GM12878 (cell line): ENCODE data around the gene AMT. TPM values are rescaled to one million over a fixed set of nuclear protein-coding genes. Genes with fewer than 3 reads are reported as not detected.

Experiments
- polyA plus RNA-seq, 11 experiments: library from polyadenylated mRNA; depleted of rRNA in 4 of 11; unstranded in 6 of 11; stranded (reverse) in 5 of 11; fragments of >200 nt; fragmentation: Nextera tagmentation in 4 of 11; fragmentation: Illumina TruSeq in 1 of 11; extraction: Ambion mirVana in 4 of 11; extraction: Trizol in 1 of 11; gene quantifications; 1 replicate in 1 of 11; 2 replicates in 10 of 11; pipeline versions ENCODE4 v1.2.1 to v1.2.3, GENCODE V29; 2011 to 2016; ENCODE audit warnings: inconsistent platforms in 2 of 11, missing spikeins in 2 of 11, low read depth in 1 of 11
- small RNA-seq: library from RNA; depleted of rRNA; stranded (forward); fragments of <200 nt; gene quantifications from one replicate; pipeline ENCODE3, GENCODE V24; 2014
- total RNA-seq, 4 experiments: library from RNA; depleted of rRNA in 3 of 4; stranded (reverse); fragments of >200 nt in 3 of 4; fragmentation: Illumina TruSeq in 1 of 4; extraction: Trizol in 1 of 4; gene quantifications; 2 replicates each; pipeline versions ENCODE4 v1.2.1 to v1.2.3, GENCODE V29; 2013 to 2021

The AMT gene
- total and polyA plus RNA-seq, 10 of the 15 experiments (the other 5 are each of a cell fraction or from before 2014, with no cell fraction given): 0.45 to 7.2 (median 2.6) TPM

Small RNAs within 50 kb of the gene (small RNA-seq; reads per million reads assigned to genes)
- gene RNA5SP130: not detected

Other genes with a start within 250 kb of the AMT start
Only the 7 nearest of the 8 such genes appear.
- 24.8 and 26.5 TPM in 2 replicates for gene USP4, start 82.4 kb downstream of the AMT start, total RNA-seq (2014; rRNA removed)
- gene USP4, start 82.4 kb downstream of the AMT start, total RNA-seq (2014; rRNA removed; fragmentation: Illumina TruSeq; extraction: Trizol): 57.6 and 58.8 TPM in 2 replicates
- gene USP4, start 82.4 kb downstream of the AMT start, total RNA-seq (2021): 68.4 and 75.8 TPM in 2 replicates
- 72.1 and 77.1 TPM in 2 replicates for gene USP4, start 82.4 kb downstream of the AMT start, polyA plus RNA-seq (2011; rRNA removed)
- 70.6 and 80.9 TPM in 2 replicates for gene USP4, start 82.4 kb downstream of the AMT start, polyA plus RNA-seq (2014; fragmentation: Illumina TruSeq; extraction: Trizol)
- 10 to 100 TPM; 40.3 to 49.3 TPM for gene USP4, start 82.4 kb downstream of the AMT start, polyA plus RNA-seq (2014; fragmentation: Nextera tagmentation; extraction: Ambion mirVana)
- 62.3 and 69.3 TPM in 2 replicates for gene USP4, start 82.4 kb downstream of the AMT start, polyA plus RNA-seq (2014; rRNA removed)
- 10 to 100 TPM; 69.6 to 69.7 TPM for gene USP4, start 82.4 kb downstream of the AMT start, polyA plus RNA-seq (2016; fragmentation: Nextera tagmentation; extraction: Ambion mirVana)
- gene GPX1, start 64.1 kb downstream of the AMT start, total RNA-seq (2014; rRNA removed): 639 and 705 TPM in 2 replicates
- 210 and 245 TPM in 2 replicates for gene GPX1, start 64.1 kb downstream of the AMT start, total RNA-seq (2014; rRNA removed; fragmentation: Illumina TruSeq; extraction: Trizol)
- gene GPX1, start 64.1 kb downstream of the AMT start, total RNA-seq (2021): 555 and 560 TPM in 2 replicates
- 70.8 and 155 TPM in 2 replicates for gene GPX1, start 64.1 kb downstream of the AMT start, polyA plus RNA-seq (2011; rRNA removed)
- gene GPX1, start 64.1 kb downstream of the AMT start, polyA plus RNA-seq (2014; fragmentation: Illumina TruSeq; extraction: Trizol): 12.8 and 143 TPM in 2 replicates
- gene GPX1, start 64.1 kb downstream of the AMT start, polyA plus RNA-seq (2014; fragmentation: Nextera tagmentation; extraction: Ambion mirVana): 100 to 1,000 TPM in 1 of 2 experiments, 10 to 100 TPM in 1; 32.0 to 174 TPM
- 947 and 967 TPM in 2 replicates for gene GPX1, start 64.1 kb downstream of the AMT start, polyA plus RNA-seq (2014; rRNA removed)
- 1,000 to 10,000 TPM; 1,103 to 1,121 TPM for gene GPX1, start 64.1 kb downstream of the AMT start, polyA plus RNA-seq (2016; fragmentation: Nextera tagmentation; extraction: Ambion mirVana)
- 246 and 269 TPM in 2 replicates for gene RHOA, start 10.5 kb downstream of the AMT start, total RNA-seq (2014; rRNA removed)
- gene RHOA, start 10.5 kb downstream of the AMT start, total RNA-seq (2014; rRNA removed; fragmentation: Illumina TruSeq; extraction: Trizol): 414 and 415 TPM in 2 replicates
- 463 and 474 TPM in 2 replicates for gene RHOA, start 10.5 kb downstream of the AMT start, total RNA-seq (2021)
- gene RHOA, start 10.5 kb downstream of the AMT start, polyA plus RNA-seq (2011; rRNA removed): 265 and 285 TPM in 2 replicates
- 568 and 674 TPM in 2 replicates for gene RHOA, start 10.5 kb downstream of the AMT start, polyA plus RNA-seq (2014; fragmentation: Illumina TruSeq; extraction: Trizol)
- 1,000 to 10,000 TPM in 1 of 2 experiments, 100 to 1,000 TPM in 1; 696 to 1,049 TPM for gene RHOA, start 10.5 kb downstream of the AMT start, polyA plus RNA-seq (2014; fragmentation: Nextera tagmentation; extraction: Ambion mirVana)
- 332 and 351 TPM in 2 replicates for gene RHOA, start 10.5 kb downstream of the AMT start, polyA plus RNA-seq (2014; rRNA removed)
- gene RHOA, start 10.5 kb downstream of the AMT start, polyA plus RNA-seq (2016; fragmentation: Nextera tagmentation; extraction: Ambion mirVana): 100 to 1,000 TPM; 683 to 684 TPM
- gene TCTA, start 10.1 kb downstream of the AMT start, total RNA-seq (2014; rRNA removed): 17.3 and 17.7 TPM in 2 replicates
- gene TCTA, start 10.1 kb downstream of the AMT start, total RNA-seq (2014; rRNA removed; fragmentation: Illumina TruSeq; extraction: Trizol): 12.7 and 13.7 TPM in 2 replicates
- gene TCTA, start 10.1 kb downstream of the AMT start, total RNA-seq (2021): 17.7 and 18.3 TPM in 2 replicates
- 11.6 and 18.2 TPM in 2 replicates for gene TCTA, start 10.1 kb downstream of the AMT start, polyA plus RNA-seq (2011; rRNA removed)
- gene TCTA, start 10.1 kb downstream of the AMT start, polyA plus RNA-seq (2014; fragmentation: Illumina TruSeq; extraction: Trizol): 27.6 and 30.5 TPM in 2 replicates
- gene TCTA, start 10.1 kb downstream of the AMT start, polyA plus RNA-seq (2014; fragmentation: Nextera tagmentation; extraction: Ambion mirVana): 1 to 10 TPM; 6.5 to 7.1 TPM
- gene TCTA, start 10.1 kb downstream of the AMT start, polyA plus RNA-seq (2014; rRNA removed): 22.4 and 25.5 TPM in 2 replicates
- gene TCTA, start 10.1 kb downstream of the AMT start, polyA plus RNA-seq (2016; fragmentation: Nextera tagmentation; extraction: Ambion mirVana): 10 to 100 TPM; 27.6 to 27.9 TPM
- gene NICN1, start 6.9 kb upstream of the AMT start, total RNA-seq (2014; rRNA removed): 9.1 and 9.8 TPM in 2 replicates
- gene NICN1, start 6.9 kb upstream of the AMT start, total RNA-seq (2014; rRNA removed; fragmentation: Illumina TruSeq; extraction: Trizol): 5.9 TPM in 2 replicates
- 17.8 and 19.0 TPM in 2 replicates for gene NICN1, start 6.9 kb upstream of the AMT start, total RNA-seq (2021)
- gene NICN1, start 6.9 kb upstream of the AMT start, polyA plus RNA-seq (2011; rRNA removed): 8.5 and 19.0 TPM in 2 replicates
- 10.6 and 14.2 TPM in 2 replicates for gene NICN1, start 6.9 kb upstream of the AMT start, polyA plus RNA-seq (2014; fragmentation: Illumina TruSeq; extraction: Trizol)
- 10 to 100 TPM; 12.5 to 16.2 TPM for gene NICN1, start 6.9 kb upstream of the AMT start, polyA plus RNA-seq (2014; fragmentation: Nextera tagmentation; extraction: Ambion mirVana)
- gene NICN1, start 6.9 kb upstream of the AMT start, polyA plus RNA-seq (2014; rRNA removed): 17.3 and 20.0 TPM in 2 replicates
- 10 to 100 TPM; 14.1 to 17.9 TPM for gene NICN1, start 6.9 kb upstream of the AMT start, polyA plus RNA-seq (2016; fragmentation: Nextera tagmentation; extraction: Ambion mirVana)
- 12.3 and 14.1 TPM in 2 replicates for gene DAG1, start 47.8 kb upstream of the AMT start, total RNA-seq (2014; rRNA removed)
- 5.4 TPM in 2 replicates for gene DAG1, start 47.8 kb upstream of the AMT start, total RNA-seq (2014; rRNA removed; fragmentation: Illumina TruSeq; extraction: Trizol)
- gene DAG1, start 47.8 kb upstream of the AMT start, total RNA-seq (2021): 16.3 and 16.9 TPM in 2 replicates
- gene DAG1, start 47.8 kb upstream of the AMT start, polyA plus RNA-seq (2011; rRNA removed): 2.7 and 8.2 TPM in 2 replicates
- gene DAG1, start 47.8 kb upstream of the AMT start, polyA plus RNA-seq (2014; fragmentation: Illumina TruSeq; extraction: Trizol): 6.5 and 10.2 TPM in 2 replicates
- gene DAG1, start 47.8 kb upstream of the AMT start, polyA plus RNA-seq (2014; fragmentation: Nextera tagmentation; extraction: Ambion mirVana): under 1 TPM; 0.33 to 0.37 TPM
- 8.7 and 10.2 TPM in 2 replicates for gene DAG1, start 47.8 kb upstream of the AMT start, polyA plus RNA-seq (2014; rRNA removed)
- gene DAG1, start 47.8 kb upstream of the AMT start, polyA plus RNA-seq (2016; fragmentation: Nextera tagmentation; extraction: Ambion mirVana): 10 to 100 TPM in 1 of 2 experiments, 1 to 10 TPM in 1; 9.6 to 10.1 TPM
- gene BSN, start 132.0 kb upstream of the AMT start, total RNA-seq (2014; rRNA removed): 0.05 and 0.06 TPM in 2 replicates
- 0.05 and 0.09 TPM in 2 replicates for gene BSN, start 132.0 kb upstream of the AMT start, total RNA-seq (2014; rRNA removed; fragmentation: Illumina TruSeq; extraction: Trizol)
- 0.11 and 0.15 TPM in 2 replicates for gene BSN, start 132.0 kb upstream of the AMT start, total RNA-seq (2021)
- gene BSN, start 132.0 kb upstream of the AMT start, polyA plus RNA-seq (2011; rRNA removed): 0.01 and 0.03 TPM in 2 replicates
- gene BSN, start 132.0 kb upstream of the AMT start, polyA plus RNA-seq (2014; fragmentation: Illumina TruSeq; extraction: Trizol): 0.03 TPM in 1 of 2 replicates, not detected in the other
- gene BSN, start 132.0 kb upstream of the AMT start, polyA plus RNA-seq (2014; fragmentation: Nextera tagmentation; extraction: Ambion mirVana): under 1 TPM in 1 of 2 experiments, not detected in 1; under 0.01 TPM
- gene BSN, start 132.0 kb upstream of the AMT start, polyA plus RNA-seq (2014; rRNA removed): 0.05 and 0.24 TPM in 2 replicates
- gene BSN, start 132.0 kb upstream of the AMT start, polyA plus RNA-seq (2016; fragmentation: Nextera tagmentation; extraction: Ambion mirVana): under 1 TPM; 0.01 to 0.19 TPM